A549 treated with AZD9567 at 1 μM for 4 hours (cell line): ENCODE results near the gene RALGAPB. TPM values are rescaled to one million over a fixed set of nuclear protein-coding genes. Genes with fewer than 3 reads are reported as not detected.

ENCODE experiments used
- total RNA-seq: library from RNA; stranded (reverse); fragments of 200-300 nt; extraction: Qiagen RNA extraction; gene quantifications from 5 replicates; pipeline ENCODE4 v1.2.3, GENCODE V29; 2022; ENCODE audit not compliant: insufficient read depth

The RALGAPB gene
- 13.1 to 25.1 TPM (median 17.8 TPM) in 5 replicates for total RNA-seq

DNA sequence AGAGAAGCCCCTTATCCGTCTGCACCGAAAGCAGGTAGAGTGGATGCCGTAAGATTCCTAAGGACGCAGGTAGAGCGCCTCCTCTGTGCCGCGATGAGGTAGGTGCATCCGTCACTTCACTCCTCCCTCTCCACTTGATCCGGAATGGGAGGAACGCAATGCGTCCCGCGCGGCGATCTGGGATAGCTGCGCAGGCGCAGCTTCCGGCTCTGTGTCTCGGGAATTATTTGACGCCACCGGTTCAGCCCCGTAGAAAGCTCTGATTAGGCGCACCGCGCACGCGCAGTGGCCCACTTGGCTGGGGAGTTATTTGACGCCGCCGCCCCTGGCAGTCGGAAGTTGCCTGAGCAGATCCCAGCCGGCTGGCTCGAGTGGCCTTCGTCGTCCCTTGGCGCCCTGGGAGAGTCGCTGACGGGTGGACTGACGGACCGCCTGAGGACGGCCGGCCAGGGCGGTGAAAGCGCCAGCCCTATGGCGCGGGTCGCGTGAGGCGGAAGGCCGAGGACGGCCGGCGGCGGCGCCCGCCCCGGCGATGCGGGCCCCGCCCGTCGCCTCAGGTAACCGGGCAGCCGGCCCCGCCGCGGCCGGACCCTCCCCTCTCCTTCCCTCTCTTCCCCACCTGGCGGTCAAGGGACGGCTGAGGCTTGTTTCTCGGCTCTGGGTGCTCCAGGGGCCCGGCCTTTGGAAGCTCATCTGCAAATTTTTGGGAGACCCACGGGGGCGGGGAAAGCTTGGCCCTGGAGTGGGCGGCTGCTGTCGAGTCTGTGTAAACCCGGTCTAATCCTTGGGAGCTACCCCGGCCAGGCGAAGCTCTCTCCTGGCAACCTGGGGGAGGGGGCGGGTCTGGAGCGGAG, at the start of gene RALGAPB:
Gene RALGAPB (plus strand): TSS at position 331 of the 854 bp plus-strand sequence. CDS start 15,590 bp downstream, outside the sequence.

DNA sequence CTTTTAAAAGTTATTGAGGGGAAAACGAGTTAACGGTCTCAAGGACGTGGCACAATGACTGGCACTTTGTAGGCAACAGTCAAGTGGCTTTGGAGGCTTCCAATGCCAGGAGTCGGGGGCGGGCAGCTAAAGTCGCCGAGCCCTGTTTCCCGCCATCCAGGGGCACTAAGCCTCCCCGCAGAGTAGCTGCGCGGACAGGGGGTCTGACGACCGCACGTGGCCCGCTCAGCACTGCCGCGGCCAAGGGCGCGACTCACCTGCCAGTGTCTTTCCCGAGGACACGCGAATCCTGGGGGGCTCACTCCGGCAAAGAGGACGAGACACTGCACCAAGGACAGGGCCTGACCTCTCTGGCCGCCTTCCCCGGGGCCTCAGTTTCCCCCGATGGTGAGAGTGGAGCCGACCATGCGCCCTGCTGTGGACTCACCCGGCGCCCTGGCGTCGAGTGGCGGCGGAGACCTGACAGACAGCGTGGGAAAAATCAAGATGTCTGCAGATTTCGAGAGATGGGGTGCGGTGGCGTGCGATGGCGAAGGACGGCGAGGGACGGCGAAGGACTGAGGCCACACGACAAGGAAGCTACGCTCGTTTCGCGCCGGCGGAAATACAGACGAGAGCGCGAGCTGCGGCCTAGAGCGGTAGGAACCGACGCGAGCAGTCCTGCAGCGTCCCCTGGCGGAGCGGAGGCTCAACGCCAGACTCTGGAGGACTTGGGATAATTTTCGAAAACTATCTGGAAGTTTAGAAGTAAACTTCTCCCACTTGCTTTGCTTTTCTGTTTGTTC, 37.7 kb upstream of the RALGAPB start, which contains the start of gene SNHG17:
Gene SNHG17 (minus strand): TSS at position 559 of the 785 bp plus-strand sequence.

DNA sequence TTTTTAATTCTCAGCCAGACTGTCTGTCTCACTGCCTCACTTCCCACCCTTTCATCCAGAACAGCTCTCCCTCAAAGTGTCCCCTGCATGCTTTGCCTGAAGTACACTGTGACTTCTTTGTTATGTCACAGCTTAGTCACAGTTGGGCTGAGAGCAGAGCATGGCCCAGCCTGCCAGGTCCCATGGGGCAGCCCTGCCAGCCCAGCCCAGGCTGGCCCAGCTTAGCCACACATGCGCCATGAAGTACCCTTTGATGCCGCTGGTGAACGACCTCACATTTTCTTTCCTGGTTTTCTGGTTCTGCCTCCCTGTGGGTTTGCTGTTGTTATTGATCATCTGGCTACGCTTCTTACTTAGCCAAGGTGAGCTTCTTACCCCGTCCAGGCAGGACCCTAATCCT, 108.4 kb downstream of the RALGAPB start, which contains the start of gene ADIG:
Gene ADIG (plus strand): TSS at position 185 of the 400 bp plus-strand sequence. CDS start 54 bp downstream, at position 239.

DNA sequence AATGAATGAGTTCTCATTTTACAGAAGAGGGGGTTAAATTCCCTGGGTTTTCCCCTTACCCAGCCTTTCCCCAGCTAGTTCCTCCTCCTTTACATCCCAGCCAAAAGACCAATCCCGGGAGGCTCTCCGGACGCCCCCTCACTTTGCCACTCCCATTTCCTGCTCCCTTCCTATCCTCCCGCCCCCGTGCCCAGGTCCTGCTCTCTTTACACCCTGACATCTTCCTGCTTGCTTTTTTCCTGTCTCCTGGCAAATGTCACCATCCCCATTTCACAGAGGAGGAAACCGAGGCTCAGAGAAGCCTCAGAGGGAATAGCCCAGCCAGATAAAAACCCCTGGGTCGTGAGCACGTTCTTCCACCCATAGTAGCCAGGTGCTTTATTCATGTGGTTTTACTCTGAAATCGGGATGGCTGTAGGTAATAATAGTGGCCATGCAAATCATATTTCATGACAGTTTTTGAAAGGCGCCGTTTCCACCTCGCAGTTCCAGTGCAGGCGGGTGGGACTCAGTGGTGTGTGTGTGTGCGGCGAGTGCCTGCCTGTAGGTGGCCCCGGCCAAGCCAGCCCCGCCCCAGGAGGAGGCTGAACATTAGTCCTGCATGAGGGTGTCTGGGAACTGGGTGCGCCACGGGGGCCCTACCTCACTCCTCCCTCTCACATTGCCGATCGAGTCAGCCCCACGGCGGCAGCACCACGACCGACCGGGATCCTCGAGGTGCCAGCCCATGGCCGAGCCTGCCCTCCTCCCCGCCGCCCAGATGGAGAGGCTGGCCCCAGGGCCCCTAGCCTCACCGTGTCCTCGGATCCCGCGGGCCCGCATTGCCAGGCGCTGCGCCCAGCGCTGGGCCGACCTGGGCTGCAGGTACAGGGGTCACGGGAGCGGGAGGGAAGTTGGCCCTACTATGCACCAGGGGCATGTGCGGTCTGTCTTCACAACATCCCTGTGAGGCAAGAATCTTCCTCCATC, 128.9 kb downstream of the RALGAPB start, which contains the start of gene ARHGAP40:
Gene ARHGAP40 (plus strand): TSS at position 594 of the 969 bp plus-strand sequence.

Other genes with a start within 250 kb of the RALGAPB start
- 0.05 to 0.15 TPM (median 0.12 TPM) in 4 of 5 replicates, not detected in the other for gene KIAA1755, start 212.1 kb upstream of the RALGAPB start, total RNA-seq
- gene BPI, start 168.7 kb upstream of the RALGAPB start, total RNA-seq: not detected in 5 replicates
- 0.87 to 1.4 TPM (median 1.4 TPM) in 5 replicates for gene LBP, start 126.4 kb upstream of the RALGAPB start, total RNA-seq
- 161 to 196 TPM (median 191 TPM) in 5 replicates for gene SNHG17, start 37.5 kb upstream of the RALGAPB start, total RNA-seq
- not detected in 5 replicates for gene ADIG, start 108.4 kb downstream of the RALGAPB start, total RNA-seq
- 0.05 to 0.12 TPM (median 0.08 TPM) in 4 of 5 replicates, not detected in the other for gene ARHGAP40, start 129.0 kb downstream of the RALGAPB start, total RNA-seq